Muscle of back (tissue), 11 donors: ENCODE measurements around the gene PPP2R1B. TPM values are rescaled to one million over a fixed set of nuclear protein-coding genes. Genes with fewer than 3 reads are reported as not detected.

Experiments
- DNase-seq, 3 donors: peaks; one replicate each; pipeline versions ENCODE4 v3.0.0 to v3.0.0-alpha.2; 2013
- polyA plus RNA-seq, 10 donors: library from polyadenylated mRNA; unstranded; fragments of 120-200 nt; gene quantifications; one replicate each; pipeline ENCODE4 v1.2.1, GENCODE V29; 2013; ENCODE audit not compliant: insufficient read length in 10 of 10

The PPP2R1B gene
- polyA plus RNA-seq, 10 donors = 8.9 to 16.1 (median 11.0) TPM

GRCh38 chr11:111749646-111750045, 16.5 kb downstream of the PPP2R1B start:
- no peak for DNase-seq

- no peak for DNase-seq
Observed at GRCh38 chr11:111748035-111748804, 18.0 kb downstream of the PPP2R1B start.

GRCh38 chr11:111745719-111746504, 20.3 kb downstream of the PPP2R1B start:
- no peak for DNase-seq

- no peak for DNase-seq
Observed at GRCh38 chr11:111743700-111744099, 22.5 kb downstream of the PPP2R1B start.

GRCh38 chr11:111741751-111742150, 24.4 kb downstream of the PPP2R1B start:
- no peak for DNase-seq

- DNase-seq = no peak
Observed at GRCh38 chr11:111739299-111739698, 26.9 kb downstream of the PPP2R1B start.

GRCh38 chr11:111737444-111738210, 28.6 kb downstream of the PPP2R1B start:
- peak in 2 of 3 donors; percentile 73 to 84 for DNase-seq

- DNase-seq = peak in 2 of 3 donors; percentile 34 to 65
Observed at GRCh38 chr11:111736621-111737443, 29.4 kb downstream of the PPP2R1B start.

GRCh38 chr11:111736181-111736590, 30.0 kb downstream of the PPP2R1B start:
- DNase-seq = no peak

DNA sequence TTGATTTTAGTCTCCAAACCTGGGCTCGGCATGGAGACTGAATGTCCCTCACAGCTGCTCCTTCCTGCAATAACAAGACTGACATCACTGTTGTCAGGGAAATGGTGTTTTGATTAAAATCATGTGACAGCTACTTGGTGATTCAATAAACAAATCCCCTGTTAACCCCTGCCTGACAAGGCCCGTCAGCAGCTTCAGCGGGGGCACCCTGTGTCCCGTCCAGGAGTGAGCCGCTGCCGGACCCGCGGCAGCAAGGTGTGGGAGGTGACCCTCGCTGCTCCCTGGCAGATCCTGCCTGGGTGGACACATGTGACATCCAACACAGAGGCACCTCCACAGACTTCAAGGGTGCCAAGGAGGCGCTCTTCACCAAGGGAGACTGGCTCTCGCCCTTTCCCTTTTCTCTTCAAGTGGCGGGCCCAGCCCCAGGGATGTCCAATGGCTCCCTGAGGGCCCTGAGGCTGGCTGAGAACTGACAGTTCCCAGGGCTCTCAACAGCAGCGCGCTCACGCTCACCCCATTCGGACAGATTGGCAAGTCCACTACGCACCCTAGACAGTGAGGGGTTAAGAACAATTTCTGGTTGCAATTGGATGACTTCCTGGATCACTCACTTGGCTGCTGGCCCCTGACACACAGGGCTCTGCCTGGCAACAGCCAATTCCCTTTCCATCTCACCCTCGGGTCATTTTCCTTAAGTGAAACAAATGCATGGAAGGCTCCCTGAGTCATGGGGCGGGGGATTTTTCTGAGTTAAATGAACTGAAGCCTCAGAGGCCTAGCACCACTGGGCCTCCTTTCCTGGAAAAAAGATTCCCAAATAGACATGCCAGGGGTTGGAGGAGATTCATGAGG, 30.7 kb downstream of the PPP2R1B start:
- DNase-seq = peak; percentile 92 to 97 (median 95)

GRCh38 chr11:111734954-111735261, 31.3 kb downstream of the PPP2R1B start:
- no peak for DNase-seq

- peak in 1 of 3 donors; percentile 56 for DNase-seq
Observed at GRCh38 chr11:111734101-111734953, 31.9 kb downstream of the PPP2R1B start.

- DNase-seq = peak in 1 of 3 donors; percentile 65
Observed at GRCh38 chr11:111733611-111734088, 32.5 kb downstream of the PPP2R1B start.

- peak in 2 of 3 donors; percentile 76 to 82 for DNase-seq
Observed at GRCh38 chr11:111733016-111733415, 33.2 kb downstream of the PPP2R1B start.

- peak in 1 of 3 donors; percentile 21 for DNase-seq
Observed at GRCh38 chr11:111731821-111732220, 34.4 kb downstream of the PPP2R1B start.

DNA sequence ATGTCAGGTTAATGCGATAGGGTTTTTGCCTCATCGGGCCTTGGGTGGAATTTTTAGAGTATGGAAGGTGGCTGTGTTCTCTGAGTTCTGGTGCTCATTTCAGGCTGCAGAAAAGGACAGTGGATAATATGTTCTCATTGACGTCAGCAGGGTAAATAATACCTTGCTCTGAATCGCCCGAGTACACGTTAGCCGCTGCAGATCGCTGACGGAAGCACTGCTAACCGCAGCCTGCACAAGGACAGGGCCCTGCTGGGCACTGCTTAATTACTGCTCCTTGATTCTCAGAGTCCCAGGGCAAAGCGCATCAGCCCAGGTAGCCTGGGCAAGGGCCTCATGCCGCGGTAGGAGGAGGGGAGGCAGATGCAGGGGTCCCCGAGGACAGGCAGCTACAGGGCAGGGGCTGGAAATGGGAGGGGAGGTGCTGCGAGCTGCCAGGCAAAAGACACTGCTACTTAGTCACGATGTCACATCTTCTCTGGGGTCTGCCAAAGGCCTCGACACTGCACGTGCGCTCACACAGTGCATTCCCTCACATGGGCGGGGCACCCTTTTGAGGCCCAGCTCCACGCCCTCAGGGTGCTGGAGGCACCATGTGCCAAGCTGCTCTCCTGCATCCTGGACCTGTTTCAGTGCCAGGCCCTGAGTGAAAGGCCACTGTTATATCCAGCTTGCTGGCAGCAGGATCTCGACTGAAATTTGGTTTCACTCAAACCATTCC, 35.2 kb downstream of the PPP2R1B start:
- DNase-seq = peak in 2 of 3 donors; percentile 27 to 62

GRCh38 chr11:111729831-111730311, 36.3 kb downstream of the PPP2R1B start:
- DNase-seq = peak in 2 of 3 donors; percentile 58 to 84
